Measurements from ENCODE around the gene CNDP1.

- TF ChIP-seq CTCF (IDR thresholded peaks at IDR 0.05; ENCODE audit: poor library complexity, severe bottlenecking), result no peak
- no peak for TF ChIP-seq TAF1 (IDR thresholded peaks at IDR 0.05; ENCODE audit: low read depth)
- no peak for TF ChIP-seq POLR2AphosphoS5 (IDR thresholded peaks at IDR 0.05)
- TF ChIP-seq EZH2 (IDR thresholded peaks at IDR 0.05; ENCODE audit: borderline replicate concordance, insufficient read depth, low read length, poor library complexity, severe bottlenecking), result no peak
- TF ChIP-seq EP300 (conservative IDR thresholded peaks at IDR 0.05; ENCODE audit: poor library complexity, severe bottlenecking), result no peak
Observed at GRCh38 chr18:74534981-74535649, 815 bp downstream of the CNDP1 start.
